Limb (tissue), 2 donors: ENCODE measurements around the gene GLT8D2.

ENCODE experiments used
- DNase-seq, 2 donors: peaks; one replicate each; pipeline ENCODE4 v3.0.0-alpha.2; 2016; ENCODE audit errors: extremely low spot score in 2 of 2

Gene GLT8D2

DNA sequence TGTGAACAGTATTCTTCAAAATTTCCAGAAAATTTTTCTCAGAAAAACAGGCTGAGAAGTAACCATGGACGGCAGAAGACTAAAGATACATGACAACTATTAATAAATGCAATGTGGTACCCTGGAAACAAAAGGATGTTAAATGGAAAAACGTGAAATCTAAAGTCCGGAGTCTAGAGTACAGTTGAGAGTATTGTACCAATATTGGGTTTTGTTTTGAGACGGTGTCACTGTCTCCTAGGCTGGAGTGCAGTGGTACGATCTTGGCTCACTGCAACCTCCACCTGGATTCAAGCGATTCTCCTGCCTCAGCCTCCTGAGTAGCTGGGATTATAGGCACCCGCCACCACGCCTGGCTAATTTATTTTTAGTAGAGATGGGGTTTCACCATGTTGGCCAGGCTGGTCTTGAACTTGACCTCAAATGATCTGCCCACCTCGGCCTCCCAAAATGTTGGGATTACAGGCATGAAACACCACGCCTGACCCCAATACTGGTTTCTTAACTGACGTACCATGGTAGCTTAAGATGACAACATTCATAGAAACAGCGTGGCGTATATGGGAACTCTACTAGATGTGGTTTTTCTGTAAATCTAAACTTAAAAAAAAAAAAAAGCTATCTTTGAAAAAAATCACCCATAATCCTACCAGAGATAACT lies 101.1 kb downstream of the GLT8D2 start:
- no peak for DNase-seq

DNA sequence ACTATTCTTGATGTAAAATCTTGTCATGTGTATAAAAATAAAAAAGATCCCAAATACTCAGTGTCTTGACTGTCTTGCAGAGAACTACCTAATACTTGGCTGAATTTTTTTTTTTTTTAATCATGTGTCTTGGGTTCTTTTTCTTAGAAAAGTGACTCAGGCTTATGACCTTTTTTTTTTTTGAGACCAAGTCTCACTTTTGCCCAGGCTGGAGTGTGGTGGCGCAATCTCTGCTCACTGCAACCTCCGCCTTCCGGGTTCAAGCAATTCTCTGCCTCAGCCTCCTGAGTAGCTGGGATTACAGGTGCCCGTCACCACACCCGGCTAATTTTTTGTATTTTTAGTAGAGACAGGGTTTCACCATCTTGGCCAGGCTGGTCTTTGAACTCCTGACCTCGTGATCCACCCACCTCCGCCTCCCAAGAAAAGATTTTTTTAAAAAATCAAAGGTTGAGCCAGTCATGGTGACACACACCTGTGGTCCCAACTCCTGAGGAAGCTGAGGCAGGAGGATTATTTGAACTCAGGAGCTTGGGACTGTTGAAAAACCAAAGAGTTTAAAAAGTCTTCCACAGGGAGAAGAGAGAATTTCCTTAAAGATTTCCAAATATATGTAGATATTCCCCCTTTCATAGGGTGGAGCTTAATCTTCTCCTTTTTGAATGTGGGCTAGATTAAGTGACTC lies 102.0 kb downstream of the GLT8D2 start:
- DNase-seq = no peak

DNA sequence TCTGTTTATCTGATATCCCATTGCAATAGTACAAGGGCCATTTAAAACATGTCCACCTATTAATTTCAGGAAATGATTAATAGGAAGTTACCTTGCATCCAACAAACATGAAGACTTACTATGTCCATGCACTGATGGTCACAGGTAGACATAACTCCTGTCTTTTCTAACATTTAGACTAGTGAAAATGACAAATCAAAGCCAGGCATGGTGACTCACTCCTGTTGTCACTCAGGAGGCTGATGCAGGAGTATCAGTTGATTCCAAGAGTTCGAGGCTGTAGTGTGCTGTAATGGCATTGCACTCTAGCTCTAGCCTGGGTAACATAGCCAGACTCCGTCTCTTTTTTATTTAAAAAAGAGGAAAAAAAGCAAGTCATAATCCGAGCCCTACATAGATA lies 105.0 kb downstream of the GLT8D2 start:
- no peak for DNase-seq
